IPS-15b (cell line): ENCODE measurements around the gene SLC27A3.
A peak's percentile ranks its signal among the peaks of the same experiment; 100 is the strongest.

Experiments
- H3K27me3 ChIP-seq: one replicate; pipeline ENCODE4 v1.6.1; 2013; ENCODE audit warnings: low read length; ENCODE audit not compliant: control insufficient read depth, insufficient read depth
- H3K36me3 ChIP-seq: one replicate; pipeline ENCODE4 v1.6.1; 2013; ENCODE audit warnings: low read length; ENCODE audit not compliant: control insufficient read depth, insufficient read depth
- H3K4me1 ChIP-seq: one replicate; pipeline ENCODE4 v1.6.1; 2013; ENCODE audit warnings: mild to moderate bottlenecking, low read length; ENCODE audit not compliant: control insufficient read depth, insufficient read depth
- H3K4me3 ChIP-seq: one replicate; pipeline ENCODE4 v1.5.1; 2013; ENCODE audit warnings: low read depth, low read length
- H3K9ac ChIP-seq: one replicate; pipeline ENCODE4 v1.6.1; 2013; ENCODE audit warnings: low read depth, mild to moderate bottlenecking, low read length
- H3K9me3 ChIP-seq: one replicate; pipeline ENCODE4 v1.6.1; 2013; ENCODE audit warnings: mild to moderate bottlenecking, low read length; ENCODE audit not compliant: control insufficient read depth, insufficient read depth

Gene SLC27A3, protein sequence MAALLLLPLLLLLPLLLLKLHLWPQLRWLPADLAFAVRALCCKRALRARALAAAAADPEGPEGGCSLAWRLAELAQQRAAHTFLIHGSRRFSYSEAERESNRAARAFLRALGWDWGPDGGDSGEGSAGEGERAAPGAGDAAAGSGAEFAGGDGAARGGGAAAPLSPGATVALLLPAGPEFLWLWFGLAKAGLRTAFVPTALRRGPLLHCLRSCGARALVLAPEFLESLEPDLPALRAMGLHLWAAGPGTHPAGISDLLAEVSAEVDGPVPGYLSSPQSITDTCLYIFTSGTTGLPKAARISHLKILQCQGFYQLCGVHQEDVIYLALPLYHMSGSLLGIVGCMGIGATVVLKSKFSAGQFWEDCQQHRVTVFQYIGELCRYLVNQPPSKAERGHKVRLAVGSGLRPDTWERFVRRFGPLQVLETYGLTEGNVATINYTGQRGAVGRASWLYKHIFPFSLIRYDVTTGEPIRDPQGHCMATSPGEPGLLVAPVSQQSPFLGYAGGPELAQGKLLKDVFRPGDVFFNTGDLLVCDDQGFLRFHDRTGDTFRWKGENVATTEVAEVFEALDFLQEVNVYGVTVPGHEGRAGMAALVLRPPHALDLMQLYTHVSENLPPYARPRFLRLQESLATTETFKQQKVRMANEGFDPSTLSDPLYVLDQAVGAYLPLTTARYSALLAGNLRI

GRCh38 chr1:153774780-153775457 lies at the start of gene SLC27A3:
Gene SLC27A3, plus strand, starts transcription at chr1:153775407. Its CDS starts 91 bp downstream, at chr1:153775498.
- peaks cover 15% of the 10 kb centered on the region for H3K4me1 ChIP-seq
- H3K9ac ChIP-seq: peak within 1 kb of the TSS; percentile 95
- H3K4me3 ChIP-seq: peak within 1 kb of the TSS; percentile 95
- peaks cover 36% of the 10 kb centered on the region for H3K36me3 ChIP-seq
- no peaks in the 10 kb centered on the region for H3K27me3 ChIP-seq
- H3K9me3 ChIP-seq: no peaks in the 10 kb centered on the region

- Histone ChIP-seq H3K4me1 (peaks cover 7% of the 10 kb centered on the region), H3K9ac (peak within 1 kb of the TSS; percentile 98), H3K4me3 (peak within 1 kb of the TSS; percentile 98), H3K36me3 (no peaks in the 10 kb centered on the region), H3K27me3 (no peaks in the 10 kb centered on the region), H3K9me3 (no peaks in the 10 kb centered on the region)
These were observed 47.5 kb upstream of the SLC27A3 start, which contains the start of gene INTS3 for GRCh38 chr1:153727463-153728304. Gene INTS3, plus strand, starts transcription at chr1:153728050. Its CDS starts 585 bp downstream, at chr1:153728635.

DNA sequence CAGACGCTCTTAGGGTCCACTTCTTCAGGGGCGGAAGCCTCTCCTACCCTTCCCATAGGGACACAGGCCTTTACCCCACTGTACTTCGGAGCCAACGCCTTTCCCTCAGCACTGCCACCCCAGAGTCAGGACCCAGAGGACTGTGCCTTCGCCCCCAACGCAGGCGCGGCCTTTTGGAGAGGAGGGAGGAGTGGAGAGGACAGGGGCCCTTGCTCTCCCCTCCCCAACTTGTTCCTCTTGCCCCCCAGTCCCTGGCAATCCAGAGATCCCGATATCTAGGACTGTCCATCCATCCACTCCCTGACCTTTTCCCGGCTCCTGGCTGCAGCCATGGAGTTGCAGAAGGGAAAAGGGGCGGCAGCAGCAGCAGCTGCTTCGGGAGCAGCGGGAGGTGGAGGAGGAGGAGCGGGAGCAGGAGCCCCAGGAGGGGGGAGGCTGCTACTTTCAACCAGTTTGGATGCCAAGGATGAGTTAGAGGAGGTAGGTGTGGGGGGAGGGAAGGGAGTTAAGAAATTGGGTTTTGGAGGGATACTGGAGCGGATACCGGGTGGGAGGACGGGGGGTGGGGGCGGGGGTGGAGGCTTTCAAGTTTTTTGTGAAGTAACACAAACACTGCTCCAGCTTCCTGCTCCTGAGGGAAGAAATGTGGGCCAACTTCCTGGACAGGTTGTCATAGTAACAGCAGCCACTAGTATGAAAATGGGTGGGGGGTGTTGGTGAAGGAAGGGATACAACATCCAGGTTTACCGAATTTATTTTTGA lies 46.7 kb upstream of the SLC27A3 start:
- H3K9ac ChIP-seq: peak overlapping the region; percentile 98
- H3K36me3 ChIP-seq: no peaks in the 10 kb centered on the region
- peak overlapping the region; percentile 98 for H3K4me3 ChIP-seq
- peaks cover 7% of the 10 kb centered on the region for H3K4me1 ChIP-seq
- no peaks in the 10 kb centered on the region for H3K9me3 ChIP-seq
- H3K27me3 ChIP-seq: no peaks in the 10 kb centered on the region

DNA sequence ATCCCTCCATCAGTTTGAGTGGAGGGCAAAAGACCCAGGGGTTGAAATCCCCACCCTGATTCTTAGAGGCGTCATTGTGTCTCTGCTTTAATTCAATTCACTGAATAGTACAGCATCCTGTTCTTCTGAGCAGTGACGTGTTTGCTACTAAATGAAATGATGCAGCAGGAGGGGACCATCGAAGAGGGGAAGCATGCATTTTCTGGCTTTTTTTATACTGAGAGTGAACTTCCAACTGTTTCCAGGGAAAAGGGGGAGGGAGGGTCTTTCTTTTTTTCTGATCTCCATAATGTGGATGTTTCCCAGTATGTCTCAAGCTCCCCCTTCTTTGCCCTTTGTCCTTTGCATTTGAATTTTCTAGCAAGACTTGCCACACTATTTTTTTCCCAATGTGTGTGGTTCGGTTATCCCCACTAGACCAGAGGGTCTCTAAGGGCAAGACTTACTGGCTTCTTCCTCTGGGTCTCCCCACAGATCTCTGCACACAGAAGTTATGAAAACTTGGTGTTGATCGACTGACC lies 44.7 kb upstream of the SLC27A3 start:
- Histone ChIP-seq H3K4me3 (no peak overlapping the region), H3K27me3 (no peaks in the 10 kb centered on the region), H3K9ac (no peak overlapping the region), H3K36me3 (no peaks in the 10 kb centered on the region), H3K9me3 (no peaks in the 10 kb centered on the region), H3K4me1 (peaks cover 9% of the 10 kb centered on the region)

DNA sequence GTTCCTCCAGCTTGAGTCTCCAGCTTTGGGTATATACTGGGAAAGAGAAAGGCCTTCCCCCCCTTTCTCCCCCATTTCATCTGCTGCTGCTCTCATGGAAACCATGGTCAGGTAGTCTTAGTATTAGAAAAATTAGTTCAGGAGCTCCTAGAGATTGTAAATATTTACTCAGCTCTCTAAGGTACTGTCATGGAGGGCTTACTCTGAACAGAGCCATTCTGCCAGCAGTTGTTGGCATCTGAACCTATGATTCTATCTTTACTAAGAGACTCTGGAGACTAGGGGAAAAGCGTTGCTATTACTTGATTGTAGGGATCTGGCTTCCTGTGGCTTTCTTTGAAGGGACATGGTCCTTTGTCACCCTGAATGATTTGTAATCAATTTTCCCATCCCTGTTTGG lies 41.2 kb upstream of the SLC27A3 start:
- H3K4me3 ChIP-seq: no peak overlapping the region
- H3K9ac ChIP-seq: no peak overlapping the region
- peaks cover 9% of the 10 kb centered on the region for H3K4me1 ChIP-seq
- no peaks in the 10 kb centered on the region for H3K27me3 ChIP-seq
- H3K36me3 ChIP-seq: peaks cover 5% of the 10 kb centered on the region
- H3K9me3 ChIP-seq: no peaks in the 10 kb centered on the region

DNA sequence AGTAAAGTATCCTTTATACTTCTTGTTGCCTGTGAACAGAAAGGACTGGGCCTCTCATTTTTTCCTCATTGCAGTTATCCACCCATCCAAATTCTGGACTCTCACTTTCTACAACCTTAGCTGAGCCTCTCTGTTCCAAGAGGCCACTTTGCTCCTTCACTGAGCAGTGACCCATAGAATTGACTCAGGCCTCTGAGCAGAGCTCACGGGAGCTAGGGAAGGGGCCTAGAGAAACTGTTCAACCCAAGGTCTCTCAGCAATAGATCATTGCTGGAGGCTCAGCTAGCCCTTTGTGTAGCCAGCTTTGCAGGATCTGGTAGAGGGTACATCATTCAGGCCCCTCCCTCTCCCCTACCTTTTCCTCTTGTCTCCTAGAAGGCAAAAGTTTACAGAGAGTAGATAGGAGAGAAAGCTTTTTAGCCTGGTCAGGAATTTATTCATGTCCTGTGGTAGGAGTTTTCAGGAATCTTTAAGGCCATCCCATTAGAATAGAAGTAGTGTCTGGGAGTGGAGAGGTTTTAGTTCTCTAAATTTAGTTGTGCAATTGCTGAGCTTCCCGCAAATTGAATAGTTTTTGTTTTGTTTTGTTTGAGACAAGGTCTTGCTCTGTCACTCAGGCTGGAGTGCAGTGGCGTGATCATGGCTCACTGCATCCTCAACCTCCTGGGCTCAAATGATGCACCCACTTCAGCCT lies 40.7 kb upstream of the SLC27A3 start:
- Histone ChIP-seq H3K9me3 (no peaks in the 10 kb centered on the region), H3K36me3 (peaks cover 5% of the 10 kb centered on the region), H3K9ac (no peak overlapping the region), H3K4me3 (no peak overlapping the region), H3K27me3 (no peaks in the 10 kb centered on the region), H3K4me1 (peaks cover 9% of the 10 kb centered on the region)

GRCh38 chr1:153735090-153735420 lies 40.2 kb upstream of the SLC27A3 start:
- Histone ChIP-seq H3K4me1 (peaks cover 9% of the 10 kb centered on the region), H3K9ac (no peak overlapping the region), H3K9me3 (no peaks in the 10 kb centered on the region), H3K36me3 (peaks cover 5% of the 10 kb centered on the region), H3K27me3 (no peaks in the 10 kb centered on the region), H3K4me3 (no peak overlapping the region)

- H3K9me3 ChIP-seq: no peaks in the 10 kb centered on the region
- H3K4me1 ChIP-seq: peaks cover 15% of the 10 kb centered on the region
- H3K9ac ChIP-seq: no peak overlapping the region
- peaks cover 9% of the 10 kb centered on the region for H3K36me3 ChIP-seq
- no peaks in the 10 kb centered on the region for H3K27me3 ChIP-seq
- no peak overlapping the region for H3K4me3 ChIP-seq
These were observed 33.2 kb upstream of the SLC27A3 start for GRCh38 chr1:153741986-153742385.

GRCh38 chr1:153742411-153743142 lies 32.6 kb upstream of the SLC27A3 start:
- no peaks in the 10 kb centered on the region for H3K27me3 ChIP-seq
- H3K36me3 ChIP-seq: peaks cover 13% of the 10 kb centered on the region
- H3K9me3 ChIP-seq: no peaks in the 10 kb centered on the region
- H3K4me3 ChIP-seq: no peak overlapping the region
- peaks cover 15% of the 10 kb centered on the region for H3K4me1 ChIP-seq
- no peak overlapping the region for H3K9ac ChIP-seq

DNA sequence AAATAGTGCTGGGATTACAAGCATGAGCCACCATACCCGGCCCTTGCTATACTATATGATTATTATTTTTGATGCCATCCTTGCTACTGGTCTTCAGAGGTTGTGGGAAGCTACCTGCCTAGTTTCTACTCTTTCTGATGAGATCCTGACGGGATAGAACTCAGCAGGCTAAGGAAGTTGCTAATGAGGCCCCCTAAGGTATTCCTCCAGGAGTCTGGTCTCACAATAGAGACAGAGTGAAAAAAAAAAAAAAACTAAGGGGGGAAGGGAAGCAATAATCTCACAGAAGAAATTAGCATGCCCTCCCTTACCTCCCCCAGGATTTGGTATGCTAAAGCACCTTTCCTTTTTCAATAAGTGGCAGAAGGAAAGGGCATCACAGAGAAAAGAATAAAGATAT lies 29.8 kb upstream of the SLC27A3 start:
- Histone ChIP-seq H3K9me3 (no peaks in the 10 kb centered on the region), H3K9ac (no peak overlapping the region), H3K4me3 (peak overlapping the region; percentile 6), H3K4me1 (peaks cover 15% of the 10 kb centered on the region), H3K27me3 (no peaks in the 10 kb centered on the region), H3K36me3 (peaks cover 21% of the 10 kb centered on the region)
